Right kidney (tissue), 1 donor: ENCODE measurements around the gene TEX2.
"Not testable (repeated sequence)": the region's sequence is repeated elsewhere in the genome, so short reads cannot be mapped to it uniquely, and the experiment has no call there.

Experiments
- DNase-seq: peaks from one replicate; pipeline ENCODE4 v3.0.0-alpha.2; 2016

The TEX2 gene

DNA sequence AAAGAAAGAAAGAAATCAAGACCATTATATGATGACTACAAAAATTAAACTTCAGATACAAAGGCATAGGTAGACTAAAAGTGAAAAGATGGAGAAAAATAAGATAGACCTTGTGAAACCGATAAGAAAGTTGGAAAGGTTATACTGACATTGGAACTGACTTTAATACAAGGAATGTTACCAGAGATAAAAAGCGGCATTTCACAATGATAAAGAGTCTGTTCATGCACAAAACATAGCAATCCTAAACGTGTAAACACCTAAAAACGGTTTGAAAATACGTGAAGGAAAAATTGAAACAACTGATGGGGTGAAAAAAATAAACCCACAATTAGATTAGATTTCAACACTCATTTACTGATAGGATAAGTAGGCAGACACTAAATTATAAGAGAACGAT lies 123.5 kb downstream of the TEX2 start:
- DNase-seq: no peak

DNA sequence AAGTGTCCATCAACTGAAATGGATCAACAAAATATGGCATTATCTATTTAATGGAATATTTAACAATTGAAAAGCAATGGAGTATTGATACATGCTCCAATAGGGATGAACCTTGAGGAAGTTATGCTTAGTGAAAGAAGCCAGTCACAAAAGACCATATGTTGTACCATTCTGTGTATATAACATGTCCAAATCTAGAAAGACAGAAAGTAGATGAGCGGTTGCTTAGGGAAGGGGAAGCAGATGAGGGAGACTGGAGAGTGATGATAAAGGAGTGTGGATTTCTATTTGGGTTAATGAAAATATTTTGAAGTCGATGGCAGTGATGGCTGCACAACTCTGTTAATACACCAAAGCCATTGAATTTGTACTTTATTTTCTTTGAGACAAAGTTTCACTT lies 124.6 kb downstream of the TEX2 start:
- no peak for DNase-seq

DNA sequence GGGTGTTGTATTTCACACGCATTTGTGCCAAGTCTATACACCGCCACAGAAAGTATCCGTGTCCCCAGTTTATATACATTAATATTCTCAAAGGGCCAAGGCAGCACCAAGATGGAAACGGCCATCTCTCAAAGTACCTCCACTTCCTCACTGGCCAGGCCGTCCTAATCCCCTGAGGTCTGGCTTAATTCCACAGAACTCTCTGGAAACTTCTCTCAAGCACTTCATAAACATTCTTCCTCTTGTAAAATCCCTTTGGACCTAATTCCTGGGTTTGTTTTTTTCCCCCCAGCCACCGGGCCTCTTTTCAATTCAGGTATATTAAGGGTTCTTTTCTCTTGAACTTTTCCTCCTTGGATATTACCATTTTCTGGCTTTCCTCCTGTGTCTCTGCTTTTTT lies 128.1 kb downstream of the TEX2 start:
- no peak for DNase-seq

DNA sequence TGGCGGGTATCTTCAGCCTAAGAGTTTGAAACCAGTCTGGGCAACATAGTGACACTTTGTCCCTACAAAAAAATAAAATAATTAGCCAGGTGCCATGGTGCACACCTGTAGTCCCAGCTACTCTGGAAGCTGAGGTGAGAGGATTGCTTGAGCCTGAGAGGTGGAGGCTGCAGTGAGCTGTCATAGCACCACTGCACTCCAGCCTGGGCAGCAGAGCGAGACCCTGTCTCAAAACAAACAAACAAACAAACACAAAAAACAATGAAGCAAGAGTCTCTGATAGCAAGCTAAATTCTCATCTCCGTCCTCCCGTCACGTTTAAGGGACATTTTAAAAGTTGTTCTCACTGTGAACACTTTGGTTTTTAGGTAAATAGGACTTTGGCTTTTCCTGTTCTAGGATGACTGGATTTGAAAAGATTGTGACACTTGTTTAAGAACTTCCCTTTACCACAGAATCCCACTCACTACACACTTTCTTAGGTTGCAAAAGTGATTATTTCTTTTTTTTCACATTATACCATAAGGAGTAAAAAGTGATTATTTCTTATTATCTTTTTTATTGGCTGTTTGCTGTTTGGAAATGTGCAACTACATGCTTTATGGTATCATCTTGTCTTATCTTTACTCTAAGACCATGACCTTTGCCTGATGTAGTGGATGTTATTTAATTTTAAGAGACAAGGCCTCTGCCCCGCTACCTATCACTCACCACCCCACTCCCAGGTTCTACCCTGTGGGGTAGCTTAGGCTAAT lies 128.7 kb downstream of the TEX2 start:
- DNase-seq: no peak

DNA sequence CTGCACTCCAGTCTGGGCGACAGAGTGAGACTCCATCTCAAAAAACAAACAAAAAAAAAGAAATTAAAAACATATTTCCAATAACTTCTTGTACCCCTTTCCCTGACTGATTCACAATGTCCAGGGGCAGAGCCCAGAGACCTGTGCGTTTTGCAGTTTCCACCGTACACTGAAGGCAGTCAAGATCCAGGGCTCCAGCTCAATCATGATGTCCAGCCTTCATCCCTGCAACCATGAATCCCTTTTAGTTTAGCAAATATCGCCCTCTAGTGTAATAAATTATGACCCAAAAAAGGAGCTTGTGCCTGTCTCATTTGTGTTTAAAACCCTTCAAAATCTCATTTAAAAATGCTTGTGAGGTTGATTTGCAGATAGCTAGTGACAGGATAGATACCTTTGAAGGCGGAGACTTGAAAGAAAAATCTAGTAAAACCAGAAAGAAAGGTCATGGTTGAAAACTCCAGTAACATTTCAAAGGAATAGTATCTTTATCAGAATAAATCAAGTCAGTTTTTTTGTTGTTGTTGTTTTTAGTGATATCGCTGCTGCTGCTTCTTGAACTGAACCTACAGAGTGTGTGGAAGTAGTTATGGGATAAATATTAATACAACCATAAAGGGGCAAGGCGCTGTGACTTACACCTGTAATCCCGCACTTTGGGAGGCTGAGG lies 129.4 kb downstream of the TEX2 start:
- DNase-seq: no peak

DNA sequence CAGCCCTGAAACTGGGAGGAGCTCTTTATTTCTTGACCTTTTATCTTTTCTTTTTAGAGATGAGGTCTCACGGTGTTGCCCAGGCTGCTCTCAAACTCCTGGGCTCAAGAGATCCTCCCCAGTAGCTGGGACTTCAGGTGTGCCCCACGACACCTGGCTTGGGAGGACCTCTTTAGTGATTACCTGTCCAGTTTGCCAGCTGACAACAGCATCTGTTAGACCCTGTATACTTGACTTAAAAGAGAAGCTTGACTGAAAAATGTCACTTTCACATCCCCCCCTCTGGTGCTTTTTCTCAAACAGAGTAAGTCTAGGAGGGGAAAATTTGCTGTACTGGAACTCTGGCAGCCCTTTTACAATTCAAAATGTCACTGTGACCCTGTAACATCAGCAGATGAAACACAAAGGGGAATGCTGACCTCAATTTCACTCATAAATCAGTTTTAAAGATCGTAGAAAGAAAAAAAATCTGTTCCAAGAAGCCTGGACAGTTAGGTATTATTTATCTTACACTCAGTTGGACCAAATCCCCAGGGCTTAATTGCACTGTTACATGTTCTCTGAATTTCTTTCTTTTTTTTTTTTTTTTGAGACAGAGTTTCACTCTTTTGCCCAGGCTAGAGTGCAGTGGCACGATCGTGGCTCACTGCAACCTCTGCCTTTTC lies 131.3 kb downstream of the TEX2 start:
- DNase-seq: no peak

DNA sequence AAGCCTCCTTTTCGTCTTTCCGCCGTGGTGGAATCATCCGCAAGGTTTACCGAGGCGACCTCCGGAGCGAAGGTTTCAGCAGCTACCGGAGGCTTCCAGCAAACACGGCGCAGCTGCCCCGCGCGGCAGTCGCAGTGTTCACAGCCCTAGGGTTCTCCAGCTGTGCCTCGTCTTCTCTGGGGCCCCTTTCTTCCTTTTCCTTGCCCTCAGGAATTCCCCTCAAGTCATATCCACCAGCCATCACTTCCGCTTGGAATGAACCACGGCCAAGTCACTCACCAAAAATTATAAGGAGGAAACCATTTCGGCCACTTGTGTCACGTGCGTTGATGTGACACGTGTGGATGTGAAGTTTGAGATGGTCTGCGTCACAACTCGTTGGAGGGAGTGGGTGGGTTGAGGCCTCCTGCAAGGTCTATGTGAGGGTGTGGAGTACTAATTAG lies 132.5 kb downstream of the TEX2 start:
- no peak for DNase-seq

DNA sequence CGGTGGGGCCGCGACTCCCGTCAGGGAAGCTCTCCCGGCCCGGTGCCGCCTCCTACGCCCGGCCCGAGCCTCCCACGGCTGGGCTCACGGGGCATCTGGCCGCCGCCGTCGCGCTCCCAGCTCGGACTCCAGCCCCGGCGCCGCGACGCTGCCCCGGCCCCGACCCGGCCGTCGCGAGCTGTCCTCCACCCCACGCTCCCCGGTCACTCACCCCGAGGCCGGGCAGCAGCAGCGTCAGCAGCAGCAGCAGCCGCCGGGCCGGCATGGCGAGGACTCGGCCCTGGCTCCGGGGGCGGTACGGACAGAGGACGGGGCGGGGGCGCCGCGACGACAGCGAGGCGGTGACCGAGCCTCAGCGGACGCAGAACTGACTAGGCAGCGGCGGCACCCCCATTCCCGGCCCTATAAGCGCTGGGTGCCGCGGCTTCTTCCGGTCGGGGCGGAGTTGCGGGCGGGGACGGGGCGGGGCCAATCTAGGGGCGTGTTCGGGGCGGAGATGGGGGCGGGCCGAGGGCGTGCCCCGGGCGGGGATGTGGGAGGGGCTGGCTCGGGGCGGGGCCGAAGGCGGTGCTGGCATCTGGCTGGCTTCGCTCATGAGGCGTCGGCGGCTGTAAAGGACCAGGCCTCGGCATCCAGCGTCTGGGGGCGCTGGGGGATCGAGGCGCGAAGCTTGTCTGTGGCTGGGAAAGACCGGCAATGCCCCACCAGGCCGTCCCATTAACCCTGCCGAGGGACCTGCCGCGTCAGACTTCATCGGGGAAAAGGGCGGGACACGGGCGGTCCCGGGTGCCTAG lies 133.1 kb downstream of the TEX2 start, which contains the start of gene ERN1:
ERN1 (minus strand) TSS at position 380 of the 794 bp plus-strand sequence; CDS start at position 265, 115 bp downstream.
- DNase-seq: peak; percentile 94

DNA sequence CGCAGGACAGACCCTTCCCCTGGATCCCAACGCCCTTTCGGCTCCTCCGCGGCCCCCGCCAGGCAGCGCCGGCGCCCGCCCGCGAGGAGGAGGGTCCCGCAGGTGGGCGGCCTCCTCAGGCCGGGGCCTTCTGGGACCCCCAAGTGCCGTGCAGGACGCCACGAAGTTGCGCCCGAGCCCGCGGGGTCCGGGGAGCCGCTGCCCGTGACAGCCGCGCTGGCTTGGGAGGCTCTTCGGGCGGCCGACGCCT lies 133.6 kb downstream of the TEX2 start:
- DNase-seq: no peak

DNA sequence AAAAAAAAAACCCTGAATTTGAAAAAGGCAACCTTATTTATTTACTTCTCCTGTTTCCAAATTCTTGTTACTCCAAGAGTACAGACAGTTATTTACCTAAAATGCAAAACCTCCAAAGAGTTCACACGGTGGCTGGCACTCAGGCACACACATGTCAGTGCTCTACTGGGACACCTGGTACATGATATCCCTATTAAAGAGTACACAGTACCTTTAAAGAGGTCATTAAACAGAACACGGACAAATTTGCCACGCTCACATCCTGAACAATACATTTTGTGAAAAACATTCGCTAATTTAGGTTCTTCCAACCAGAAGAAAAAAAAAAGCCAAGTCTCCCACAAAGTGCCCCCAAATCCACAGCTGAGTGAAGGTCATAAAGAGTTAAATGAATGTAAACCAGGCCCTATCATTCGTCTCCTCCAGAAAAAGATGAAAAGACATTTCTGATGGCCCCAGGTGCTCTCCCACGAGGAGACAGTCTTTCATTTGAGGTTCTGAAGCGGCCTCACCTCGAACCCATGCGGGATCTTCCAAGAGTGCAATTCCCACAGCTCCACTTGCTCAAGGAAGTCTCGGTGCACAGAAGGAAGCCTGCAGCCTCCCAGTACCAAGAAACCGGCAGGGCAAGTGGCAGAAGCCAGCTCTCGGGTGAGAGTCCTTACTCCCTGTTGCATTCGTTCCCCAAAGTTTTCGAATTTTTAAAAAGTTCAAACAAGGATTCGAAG lies 134.1 kb downstream of the TEX2 start:
- DNase-seq: no peak

DNA sequence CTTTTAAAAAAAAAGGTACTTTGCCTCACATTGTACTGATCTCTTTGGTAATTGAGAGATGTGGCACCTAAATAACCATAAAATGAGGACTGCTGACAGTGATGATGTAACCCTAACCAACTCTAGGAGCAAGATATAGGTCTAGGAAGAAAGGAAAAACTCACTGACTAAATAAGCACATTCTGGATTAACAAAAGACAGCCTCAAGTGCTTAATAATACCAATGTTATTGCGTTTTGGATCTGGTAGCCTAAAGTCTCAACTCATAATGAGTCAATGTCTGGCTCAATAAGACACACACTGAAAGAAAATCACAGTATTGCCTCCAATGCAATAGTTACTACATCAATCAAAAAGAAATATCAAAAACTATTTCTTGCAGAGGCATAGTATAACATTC lies 136.1 kb downstream of the TEX2 start:
- DNase-seq: no peak

DNA sequence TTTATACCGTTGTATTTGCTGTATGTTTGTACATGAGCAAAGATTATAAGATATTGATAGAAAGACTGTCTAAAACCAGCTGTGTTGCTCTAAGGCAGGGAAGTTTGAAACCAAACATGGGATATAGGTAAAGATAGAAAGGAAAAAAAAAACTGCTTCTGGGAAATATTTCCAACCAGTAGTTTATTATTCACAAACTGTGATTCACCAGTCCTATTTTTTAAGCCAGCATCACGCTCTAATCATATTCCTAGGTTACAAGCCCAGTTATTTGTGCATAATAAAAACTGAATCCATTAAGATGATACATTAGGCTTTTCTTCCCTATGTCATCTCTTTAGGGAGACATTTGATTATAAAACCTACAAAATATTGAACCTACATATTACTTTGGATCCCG lies 137.1 kb downstream of the TEX2 start:
- DNase-seq: no peak

DNA sequence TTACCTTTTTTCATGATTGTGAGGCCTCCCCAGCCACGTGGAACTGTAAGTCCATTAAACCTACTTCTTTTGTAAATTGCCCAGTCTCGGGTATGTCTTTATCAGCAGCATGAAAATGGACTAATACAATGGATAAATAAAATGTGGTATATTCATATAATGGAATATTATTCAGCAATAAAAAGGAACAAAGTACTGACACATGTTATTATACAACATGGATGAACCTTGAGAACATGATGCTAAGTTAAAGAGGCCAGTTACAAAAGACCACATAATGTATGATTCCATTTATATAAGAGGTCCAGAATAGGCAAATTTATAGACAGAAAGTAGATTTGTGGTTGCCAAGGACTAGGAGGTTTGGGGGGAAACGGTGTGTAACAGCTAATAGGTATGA lies 138.5 kb downstream of the TEX2 start:
- no peak for DNase-seq

DNA sequence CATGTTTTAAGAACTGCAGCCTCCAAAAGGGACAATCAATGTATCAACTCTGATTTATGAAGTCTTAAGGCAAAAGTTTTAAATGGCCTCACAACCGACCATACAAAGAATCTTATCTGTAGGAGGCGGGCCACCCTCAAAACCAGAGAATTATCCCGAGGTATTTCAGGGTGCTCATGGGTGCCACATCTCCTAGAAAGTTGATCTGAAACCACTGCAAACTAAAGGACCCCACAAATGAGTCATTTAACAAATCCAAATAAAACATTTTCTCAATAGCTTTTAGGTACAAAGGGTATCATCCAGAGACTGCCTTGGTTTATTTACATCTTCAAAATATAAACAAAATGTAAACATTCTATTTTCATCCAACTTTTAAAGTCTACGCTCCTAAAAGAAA lies 139.9 kb downstream of the TEX2 start:
- DNase-seq: no peak

DNA sequence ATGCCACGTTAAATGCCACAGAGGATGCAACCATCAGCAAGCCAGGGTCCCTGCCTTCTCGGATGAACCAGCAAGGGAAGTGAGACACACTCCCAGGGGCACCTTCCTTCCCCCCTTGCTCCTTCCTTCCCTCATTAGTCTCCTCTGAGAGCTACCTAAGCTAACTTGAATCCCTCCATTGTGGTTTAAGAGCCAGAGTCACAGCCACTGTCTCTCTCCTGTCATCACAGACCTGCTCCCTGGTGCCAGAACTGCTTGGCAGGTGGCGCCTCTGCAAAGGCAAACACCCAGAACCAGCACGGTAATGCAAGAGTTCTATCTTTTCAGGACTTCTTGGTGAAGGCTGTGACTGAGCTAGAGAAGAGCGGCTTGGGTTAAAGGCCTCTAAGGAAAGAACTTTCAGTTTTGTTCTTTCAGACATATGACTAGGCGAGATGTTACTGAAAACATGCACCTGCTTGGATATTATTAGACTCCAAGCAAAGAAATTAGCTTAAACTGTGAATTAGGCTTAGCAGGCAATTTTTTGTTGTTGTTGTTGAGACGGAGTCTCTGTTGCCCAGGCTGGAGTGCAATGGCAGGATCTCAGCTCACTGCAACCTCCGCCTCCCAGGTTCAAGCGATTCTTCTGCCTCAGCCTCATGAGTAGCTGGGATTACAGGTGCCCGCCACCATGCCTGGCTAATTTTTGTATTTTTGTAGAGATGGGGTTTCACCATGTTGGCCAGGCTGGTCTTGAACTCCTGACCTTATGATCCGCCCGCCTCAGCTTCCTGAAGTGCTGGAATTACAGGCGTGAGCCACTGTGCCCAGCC lies 141.9 kb downstream of the TEX2 start:
- not testable (repeated sequence) for DNase-seq

DNA sequence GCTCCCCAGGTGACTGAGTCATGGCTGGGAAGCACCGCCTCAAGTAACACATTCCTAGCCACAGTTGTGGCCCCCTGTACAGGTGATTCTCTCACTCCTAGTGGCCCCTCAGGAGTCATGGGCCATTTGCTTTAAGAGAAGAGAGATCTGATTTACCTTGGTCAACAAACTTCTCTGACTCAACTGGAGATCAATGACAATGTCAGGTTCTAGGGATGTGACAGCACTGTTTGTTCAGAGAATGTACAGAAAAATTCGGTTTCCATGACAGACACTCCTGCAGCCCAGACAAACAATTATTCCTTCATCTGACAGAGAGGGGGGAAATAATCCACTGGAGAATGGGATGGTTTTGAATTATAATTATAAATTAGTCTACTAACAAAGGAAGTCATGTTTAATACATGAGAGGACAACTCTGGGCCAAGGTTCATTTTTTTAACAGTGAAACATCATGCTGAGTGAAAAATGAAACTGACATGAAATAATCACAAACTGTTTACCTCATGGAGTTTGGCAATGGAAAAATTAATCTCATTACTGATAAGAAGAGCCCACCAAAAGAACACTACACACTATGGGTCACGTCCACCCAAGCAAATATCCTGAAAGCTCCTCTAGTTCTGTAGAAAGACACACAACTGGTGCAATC lies 142.8 kb downstream of the TEX2 start:
- no peak for DNase-seq

DNA sequence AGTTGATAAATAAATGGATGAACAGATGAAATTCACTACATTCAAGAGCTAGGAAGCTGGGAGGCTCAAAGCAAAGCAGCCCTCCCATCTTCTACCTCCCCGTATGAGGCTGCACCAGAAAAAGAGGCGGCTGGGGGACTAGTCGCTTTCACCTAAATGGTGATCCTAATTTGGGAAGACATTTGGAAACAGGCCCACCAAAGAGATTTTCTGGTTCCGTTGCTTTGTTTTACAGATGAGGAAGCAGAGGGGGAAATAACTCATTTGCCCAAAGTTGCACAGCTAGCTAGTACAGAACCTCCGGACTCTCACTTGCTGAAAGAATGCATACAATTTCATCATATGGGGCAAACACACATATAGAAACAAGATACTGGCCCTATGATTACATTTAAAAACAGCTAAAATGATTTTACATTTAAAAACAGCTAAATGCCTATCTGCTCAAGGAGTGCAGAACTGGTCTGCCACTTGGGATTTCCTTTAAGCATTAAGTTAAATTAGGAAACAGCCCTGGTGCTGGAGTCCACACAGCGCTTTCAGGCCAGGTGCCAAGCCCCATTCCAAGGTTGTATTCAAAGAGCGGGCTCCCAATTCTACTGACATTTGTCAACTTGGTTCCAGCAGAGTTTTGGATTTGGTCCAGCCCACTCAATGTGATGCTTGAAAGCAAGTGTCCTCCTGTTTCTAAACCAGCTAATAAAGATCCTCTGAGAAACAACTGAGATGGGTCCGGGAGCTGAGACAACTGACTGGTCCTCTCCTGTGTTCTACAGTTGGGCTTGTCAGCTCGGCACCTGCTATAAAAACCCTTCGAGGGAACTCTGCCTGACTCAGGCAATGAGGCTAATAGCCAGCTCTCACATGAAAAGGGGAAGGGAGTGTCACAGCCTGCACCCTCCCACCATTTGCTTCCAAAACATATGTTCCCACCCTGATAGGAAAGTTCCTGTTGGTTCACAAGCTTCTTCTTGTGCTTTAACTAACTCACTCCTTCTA lies 144.8 kb downstream of the TEX2 start:
- DNase-seq: no peak

DNA sequence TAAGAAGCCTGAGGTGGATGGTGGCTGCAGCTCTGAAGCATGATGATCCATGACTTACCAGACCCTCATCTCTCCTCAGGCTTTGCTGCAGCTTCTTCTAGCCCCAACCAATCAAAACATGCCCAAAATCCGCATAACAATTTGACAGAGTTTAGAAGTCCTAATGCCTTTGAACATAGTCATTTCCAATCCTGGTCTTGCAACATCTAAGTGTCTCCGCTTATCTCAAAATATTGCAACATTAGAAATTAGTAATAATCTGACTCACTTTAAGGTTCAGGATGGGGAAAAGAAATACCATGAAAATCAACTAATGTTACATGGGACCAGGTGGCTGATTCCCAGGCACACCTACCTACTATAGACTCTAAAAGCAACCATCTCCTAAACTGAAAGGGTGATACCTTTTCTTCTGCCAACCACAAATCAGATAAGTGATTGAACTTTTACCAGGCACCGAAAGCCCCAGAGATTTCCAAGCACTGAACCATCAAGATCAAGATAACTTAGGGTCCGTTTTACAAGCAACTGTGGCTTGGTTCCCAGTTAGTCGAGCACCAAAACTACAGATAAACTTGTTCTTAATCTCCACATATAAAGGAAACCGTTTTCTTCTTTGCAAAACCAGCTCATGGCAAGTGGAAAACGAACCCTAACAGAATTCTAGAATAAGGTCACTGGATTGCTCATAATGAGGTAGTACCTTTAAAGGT lies 147.1 kb downstream of the TEX2 start:
- no peak for DNase-seq
